ENCODE measurements around the gene PARP8.

Gene PARP8

DNA sequence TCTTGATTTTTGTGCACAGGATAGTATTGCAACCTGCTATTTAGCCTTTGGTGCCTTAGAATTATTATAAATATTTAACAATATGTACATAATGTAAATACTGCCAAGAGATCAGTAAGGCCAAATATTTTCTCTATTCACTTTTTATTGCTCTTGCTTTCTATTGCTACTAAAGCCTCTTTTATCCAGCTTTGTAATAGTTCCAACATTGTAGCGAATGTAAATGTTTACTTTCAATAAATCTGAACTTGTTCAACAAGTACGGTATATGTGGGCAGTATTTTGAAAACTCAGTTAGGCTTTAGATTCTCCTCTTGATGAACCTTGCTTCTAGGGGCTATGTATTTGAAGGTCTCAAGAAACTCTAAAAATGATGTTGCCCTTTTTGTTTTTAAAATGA is 179.8 kb downstream of the PARP8 start:
- no peak for DNase-seq (ENCODE audit: low read depth in 2 of 2)

DNA sequence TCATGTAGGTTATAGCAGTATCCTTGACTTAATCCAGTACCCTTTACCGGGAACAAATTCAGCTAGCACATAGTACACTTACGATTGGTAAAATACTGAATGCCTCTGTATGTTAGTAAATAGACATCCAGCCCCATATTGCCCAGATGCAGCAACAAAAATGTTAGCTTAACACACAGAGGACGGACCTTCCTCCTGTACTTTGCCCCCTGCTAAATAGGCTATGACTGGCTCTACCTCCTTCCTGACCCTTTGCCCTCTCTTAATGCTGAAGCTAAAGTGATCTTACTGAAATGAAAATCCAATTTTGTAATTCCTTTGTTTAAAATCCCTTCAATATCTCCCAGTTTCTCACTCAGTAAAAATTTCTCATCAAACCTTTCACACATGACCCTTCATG is 183.1 kb downstream of the PARP8 start:
- no peak for DNase-seq (ENCODE audit: low read depth in 2 of 2)

DNA sequence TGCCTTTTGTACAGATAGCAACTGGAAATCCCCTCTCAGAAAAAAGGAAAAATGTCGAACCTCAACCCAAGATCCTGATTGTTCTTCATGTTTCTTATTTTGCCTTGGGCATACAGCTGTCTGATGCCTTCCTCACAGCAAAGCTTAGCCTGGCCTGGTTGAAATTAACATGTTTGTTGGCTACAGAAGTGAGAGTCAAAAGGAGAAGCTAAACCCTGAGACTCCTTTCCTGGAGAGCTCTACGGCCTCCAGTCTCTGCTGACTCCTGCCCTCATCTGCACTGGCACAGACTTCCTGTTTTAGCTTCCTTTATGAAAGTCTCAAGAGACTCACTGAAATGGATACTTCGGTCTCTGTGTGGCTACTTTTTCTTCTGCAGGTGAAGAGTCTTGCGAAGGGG is 186.7 kb downstream of the PARP8 start:
- DNase-seq (ENCODE audit: low read depth in 2 of 2): no peak

DNA sequence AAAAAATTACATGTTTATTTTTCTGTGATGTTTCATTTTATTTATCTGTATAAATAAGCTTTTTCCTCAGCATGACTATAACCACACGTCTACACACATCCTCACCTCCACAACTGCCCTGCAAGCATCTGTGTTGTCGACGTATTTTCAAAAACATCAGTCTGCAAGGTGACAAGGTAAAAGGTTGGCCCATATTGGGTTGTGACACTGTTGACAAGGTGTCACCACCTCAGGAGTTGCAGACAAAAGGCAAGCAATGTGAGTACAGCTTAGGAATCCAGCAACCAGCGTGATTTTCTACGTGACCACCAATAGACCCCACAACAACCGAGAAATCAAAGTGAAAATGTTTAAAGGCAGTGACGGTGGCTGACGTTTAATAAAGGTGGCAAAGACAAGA is 187.6 kb downstream of the PARP8 start:
- no peak for DNase-seq (ENCODE audit: low read depth in 2 of 2)

DNA sequence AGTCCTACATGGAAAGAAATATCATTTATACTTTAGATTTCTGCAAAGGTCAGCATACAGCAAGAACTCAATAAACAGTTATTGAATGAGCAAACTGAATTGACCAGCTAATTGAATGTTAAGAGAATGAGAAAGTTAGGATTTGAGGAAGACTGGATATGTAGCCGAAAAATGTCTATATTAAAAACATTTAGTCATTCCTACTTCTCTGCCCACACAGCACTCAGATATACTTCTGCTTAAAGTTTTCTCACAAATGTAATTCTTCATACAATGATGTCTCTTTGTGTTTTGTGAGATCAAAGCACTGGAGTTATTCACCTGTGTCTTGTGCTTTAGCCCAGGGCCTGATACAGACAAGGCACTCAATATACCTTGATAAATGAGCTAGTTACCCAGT is 188.6 kb downstream of the PARP8 start:
- no peak for DNase-seq (ENCODE audit: low read depth in 2 of 2)

DNA sequence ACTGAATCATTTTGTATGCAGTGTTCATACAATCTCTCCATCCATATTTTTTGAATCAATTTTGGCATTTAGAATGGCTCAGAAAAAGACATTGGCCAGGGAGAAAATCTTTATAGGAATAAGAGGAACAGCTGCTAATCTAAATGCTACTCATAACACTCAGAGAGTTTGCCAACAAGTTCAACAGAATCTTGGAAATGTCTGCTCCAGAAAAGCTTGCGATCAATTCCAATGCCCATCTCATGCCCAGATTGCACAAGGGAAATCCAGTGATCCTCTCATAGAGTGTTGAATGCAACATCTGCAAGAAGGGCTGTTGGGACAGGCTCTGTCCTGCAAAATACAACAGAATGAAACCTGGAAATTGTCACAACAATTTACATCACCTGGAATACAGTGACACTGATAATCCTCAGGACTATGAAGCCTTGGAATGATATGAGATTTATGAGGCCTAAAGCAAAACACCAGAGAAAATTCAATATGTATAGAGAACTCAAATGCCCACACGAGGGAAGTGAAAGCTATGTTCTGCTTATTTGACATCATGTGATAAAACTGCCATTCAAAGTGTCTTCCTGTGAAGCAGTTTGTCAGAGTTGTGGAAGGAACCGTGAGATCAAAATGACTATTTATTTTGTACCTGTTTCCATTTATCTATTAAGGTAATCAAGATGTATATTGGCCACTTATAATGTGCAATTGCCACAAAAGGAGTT is 190.1 kb downstream of the PARP8 start:
- DNase-seq (ENCODE audit: low read depth in 2 of 2): no peak

DNA sequence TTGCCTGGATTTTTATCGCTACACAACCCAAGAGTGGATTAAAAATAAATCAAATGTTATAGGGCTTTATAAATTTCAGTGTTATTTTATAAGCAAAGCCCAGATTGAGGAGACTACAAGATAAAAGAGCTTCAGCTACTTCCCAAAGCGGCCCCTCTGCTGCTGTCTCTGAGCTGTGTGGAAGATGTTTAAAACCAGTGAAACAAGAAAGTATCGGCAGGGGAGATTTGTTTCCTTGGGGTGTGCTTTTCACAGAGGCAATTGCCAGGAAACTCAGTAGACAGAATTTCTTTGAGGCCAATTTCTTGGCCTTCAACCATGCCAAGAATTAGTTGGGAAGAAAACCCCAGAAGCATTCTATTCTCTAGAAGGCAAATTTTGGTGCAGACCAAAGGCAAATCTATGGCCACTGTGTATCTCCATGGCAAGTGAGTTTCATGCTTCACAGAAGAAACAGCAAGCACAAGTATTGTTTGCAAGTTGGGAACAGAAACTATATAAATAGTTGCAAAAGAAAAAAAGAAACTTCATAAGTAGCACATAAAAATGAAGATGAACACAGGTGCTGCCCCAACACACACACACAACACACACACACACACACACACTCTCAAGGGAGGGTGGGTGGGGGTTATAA is 197.2 kb downstream of the PARP8 start:
- DNase-seq (ENCODE audit: low read depth in 2 of 2): no peak

DNA sequence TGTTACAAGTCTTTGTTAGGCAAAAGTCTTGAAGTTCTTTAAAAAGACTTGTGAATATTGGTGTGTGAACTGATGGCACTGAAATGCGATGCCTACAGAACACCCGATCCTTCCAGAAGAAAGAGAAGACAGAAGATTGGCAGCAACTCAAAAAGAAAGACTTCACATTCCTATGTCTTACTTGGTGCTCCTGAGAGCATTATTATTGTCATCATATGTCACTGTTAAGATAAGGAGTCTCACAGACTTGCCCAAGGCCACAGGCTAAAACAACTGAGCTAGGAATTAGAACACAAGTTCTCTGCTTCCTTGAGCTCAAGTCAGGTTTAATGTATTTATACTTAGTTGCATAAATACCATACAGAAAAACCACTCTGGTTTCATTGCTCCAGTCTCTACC is 198.0 kb downstream of the PARP8 start:
- DNase-seq (ENCODE audit: low read depth in 2 of 2): no peak

DNA sequence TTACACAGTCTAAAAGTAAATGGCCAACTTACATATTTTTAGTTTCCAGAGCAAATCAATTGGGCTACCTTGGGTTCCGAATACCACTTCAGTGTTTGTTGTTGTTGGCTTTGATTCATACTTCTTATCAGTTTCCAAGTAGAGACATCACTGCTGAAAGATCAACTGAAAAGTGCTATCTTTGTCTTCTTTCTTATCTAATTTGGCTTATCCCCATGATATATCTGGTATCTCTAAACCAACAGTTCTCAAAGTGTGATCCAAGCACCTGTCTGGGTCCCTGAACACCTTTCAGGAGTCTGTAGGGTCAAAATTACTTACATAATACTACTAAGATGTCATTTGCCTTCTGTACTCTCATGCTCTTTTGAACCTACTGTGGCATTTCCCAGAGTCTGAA is 200.0 kb downstream of the PARP8 start:
- DNase-seq (ENCODE audit: low read depth in 2 of 2): no peak

DNA sequence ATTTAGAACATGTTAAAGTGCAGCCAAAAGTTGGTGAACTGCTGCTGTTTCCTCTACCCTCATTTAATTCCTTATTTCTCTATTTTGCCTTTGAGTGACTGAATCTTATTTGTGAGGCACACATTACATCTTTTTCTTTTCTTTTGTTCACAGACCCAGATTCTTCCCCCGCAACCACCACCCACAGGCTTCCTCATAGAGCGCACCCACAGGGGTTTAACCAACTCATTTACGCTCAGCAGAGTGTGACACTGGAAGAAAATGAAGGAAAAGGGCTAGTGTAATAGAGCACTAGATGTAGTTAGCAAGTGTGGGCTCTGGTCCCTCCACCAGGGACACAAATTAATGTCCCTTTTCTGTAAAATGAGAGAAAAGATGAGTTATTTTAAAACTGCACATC is 200.7 kb downstream of the PARP8 start:
- no peak for DNase-seq (ENCODE audit: low read depth in 2 of 2)

DNA sequence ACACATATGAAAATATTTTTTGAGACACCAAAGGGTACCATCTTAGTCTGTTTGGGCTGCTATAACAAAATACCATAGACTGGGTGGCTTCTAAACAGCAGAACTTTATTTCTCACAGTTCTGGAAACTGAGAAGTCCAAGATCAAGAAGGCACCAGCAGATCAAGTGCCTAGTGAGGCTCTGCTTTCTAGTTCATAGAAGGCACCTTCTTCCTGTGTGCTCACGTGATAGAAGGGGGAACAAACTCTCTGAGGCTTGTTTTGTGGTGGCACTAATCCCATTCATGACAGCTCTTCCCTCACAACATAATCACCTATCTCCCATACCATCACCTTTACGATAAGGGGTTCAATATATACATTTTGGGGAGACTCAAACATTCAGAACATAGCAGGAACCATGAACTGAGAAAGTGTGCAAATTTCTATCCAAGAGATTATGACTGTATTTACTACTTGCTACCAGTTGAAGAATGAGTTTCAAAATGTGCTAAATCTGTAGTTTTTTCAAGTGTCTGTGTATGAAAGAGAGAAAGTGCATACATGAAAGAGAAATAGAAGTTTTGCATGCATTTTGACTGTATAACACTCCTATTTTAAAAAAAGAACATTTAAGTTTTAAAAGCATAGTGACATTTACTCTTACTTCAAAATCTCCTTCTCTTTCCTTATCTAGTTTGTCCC is 207.3 kb downstream of the PARP8 start:
- DNase-seq (ENCODE audit: low read depth in 2 of 2): no peak

DNA sequence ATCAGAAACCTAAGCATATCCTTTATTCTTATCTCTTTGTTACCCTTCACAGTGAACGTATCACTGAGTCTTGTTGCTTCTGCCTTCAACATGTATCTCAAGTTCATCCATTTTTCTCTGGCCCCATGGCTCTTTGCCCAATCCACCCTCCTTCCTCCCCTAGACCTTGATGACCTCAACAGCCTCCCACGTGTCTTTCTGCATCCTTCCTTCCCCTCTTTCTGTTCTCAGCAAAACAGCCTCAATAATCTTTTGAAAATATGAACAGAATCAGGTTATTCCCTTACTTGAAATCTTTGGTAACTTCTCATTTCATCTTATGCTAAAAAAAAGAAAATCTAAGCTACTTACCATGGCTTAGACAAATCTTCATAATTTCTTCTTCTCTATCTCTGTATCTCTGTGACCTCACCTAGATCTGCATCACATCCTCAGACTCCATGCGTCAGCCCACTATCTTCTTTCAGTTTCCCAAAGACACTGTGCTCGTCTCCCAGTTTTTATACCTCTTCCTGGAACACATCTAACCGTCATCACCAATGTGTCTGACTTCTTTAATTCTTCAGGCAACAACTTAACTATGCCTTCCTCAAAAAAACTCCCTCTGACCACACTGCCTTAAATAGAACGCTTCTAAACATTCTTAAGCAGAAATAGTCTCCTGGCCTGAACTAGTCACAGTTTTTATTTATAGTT is 208.0 kb downstream of the PARP8 start:
- DNase-seq (ENCODE audit: low read depth in 2 of 2): no peak

DNA sequence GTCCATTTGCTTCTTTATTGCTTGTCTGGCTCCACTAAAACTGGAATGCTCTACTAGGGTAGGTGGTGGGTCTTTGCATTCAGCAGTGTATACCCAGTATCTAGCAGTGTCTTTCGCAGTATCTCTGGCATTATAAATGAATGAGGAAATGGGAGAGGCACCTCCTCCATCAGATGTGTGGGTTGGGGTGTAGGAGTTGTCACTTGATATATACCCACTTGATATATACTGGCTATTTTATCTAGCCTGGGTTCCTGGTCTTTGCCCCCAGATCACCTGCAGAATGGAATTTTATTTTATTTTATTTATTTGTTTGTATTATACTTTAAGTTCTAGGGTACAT is 208.5 kb downstream of the PARP8 start:
- no peak for DNase-seq (ENCODE audit: low read depth in 2 of 2)

DNA sequence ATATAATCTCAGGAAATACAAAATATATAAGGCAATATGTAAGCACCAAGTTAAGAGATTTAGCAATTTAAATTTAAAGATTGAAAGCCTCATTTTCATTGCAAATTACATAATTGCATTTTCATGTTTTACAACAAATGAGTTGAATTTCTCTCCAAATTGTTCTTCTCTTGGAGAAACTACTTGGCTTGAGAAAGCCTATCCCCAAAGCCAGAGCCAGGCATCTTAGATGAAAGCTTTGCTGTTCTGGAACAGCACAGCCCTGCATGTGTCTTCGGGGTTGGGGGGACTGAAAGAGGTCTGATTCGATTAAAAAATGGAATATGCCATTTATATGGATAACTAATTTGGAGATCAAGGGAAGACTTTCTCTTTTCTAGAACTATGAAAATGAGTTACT is 212.0 kb downstream of the PARP8 start:
- DNase-seq (ENCODE audit: low read depth in 2 of 2): no peak

DNA sequence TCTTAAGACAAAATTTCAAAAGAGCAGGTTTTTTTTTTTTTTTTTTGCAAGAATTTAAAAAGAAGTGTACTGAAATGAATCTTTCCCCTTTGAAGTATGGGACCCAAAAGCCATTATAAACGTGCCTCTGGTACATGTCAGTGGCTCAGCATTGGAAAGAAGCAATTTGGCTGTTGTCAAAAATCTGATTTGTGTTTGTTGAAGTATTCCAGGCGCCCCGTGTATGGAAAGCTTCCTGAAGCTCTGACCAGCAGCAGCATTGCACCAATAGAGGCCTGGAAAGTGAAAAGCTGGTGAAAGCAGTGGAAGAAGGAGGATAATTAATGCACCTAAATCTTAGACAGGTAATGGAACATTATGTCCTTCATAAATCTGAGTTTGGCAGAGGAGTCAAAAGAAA is 215.0 kb downstream of the PARP8 start:
- no peak for DNase-seq (ENCODE audit: low read depth in 2 of 2)

DNA sequence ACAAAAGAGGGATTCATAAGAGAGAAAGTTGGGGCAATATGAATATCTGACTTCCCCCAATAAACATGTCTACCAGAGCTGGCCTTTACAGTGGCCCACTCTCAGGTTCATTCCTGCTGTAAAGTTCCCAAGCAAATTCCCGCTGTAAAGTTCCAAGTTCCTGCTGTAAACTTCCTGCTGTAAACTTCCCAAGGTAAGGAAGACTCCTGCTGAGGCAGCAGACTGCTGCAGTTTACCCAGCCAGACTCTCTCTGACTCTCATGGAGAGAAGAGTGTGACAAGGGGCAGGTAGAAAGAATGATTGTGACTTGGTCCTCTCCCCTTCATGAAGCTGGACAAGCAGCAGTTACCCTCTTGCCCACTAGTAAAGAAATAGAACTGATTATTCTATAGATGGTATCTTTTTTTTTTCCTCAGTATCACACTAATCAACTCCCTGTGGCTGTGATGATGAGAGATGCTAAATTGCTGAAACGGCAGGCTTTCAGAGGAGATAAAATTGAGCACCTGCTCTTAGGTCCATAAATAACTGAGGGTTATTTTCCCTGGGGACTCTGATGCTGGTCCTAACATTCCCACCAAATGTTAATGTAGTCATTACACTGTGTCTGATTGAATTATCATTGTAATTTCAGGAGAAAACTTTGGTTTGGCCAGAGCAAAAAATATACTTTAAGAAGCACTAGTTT is 220.4 kb downstream of the PARP8 start:
- no peak for DNase-seq (ENCODE audit: low read depth in 2 of 2)

DNA sequence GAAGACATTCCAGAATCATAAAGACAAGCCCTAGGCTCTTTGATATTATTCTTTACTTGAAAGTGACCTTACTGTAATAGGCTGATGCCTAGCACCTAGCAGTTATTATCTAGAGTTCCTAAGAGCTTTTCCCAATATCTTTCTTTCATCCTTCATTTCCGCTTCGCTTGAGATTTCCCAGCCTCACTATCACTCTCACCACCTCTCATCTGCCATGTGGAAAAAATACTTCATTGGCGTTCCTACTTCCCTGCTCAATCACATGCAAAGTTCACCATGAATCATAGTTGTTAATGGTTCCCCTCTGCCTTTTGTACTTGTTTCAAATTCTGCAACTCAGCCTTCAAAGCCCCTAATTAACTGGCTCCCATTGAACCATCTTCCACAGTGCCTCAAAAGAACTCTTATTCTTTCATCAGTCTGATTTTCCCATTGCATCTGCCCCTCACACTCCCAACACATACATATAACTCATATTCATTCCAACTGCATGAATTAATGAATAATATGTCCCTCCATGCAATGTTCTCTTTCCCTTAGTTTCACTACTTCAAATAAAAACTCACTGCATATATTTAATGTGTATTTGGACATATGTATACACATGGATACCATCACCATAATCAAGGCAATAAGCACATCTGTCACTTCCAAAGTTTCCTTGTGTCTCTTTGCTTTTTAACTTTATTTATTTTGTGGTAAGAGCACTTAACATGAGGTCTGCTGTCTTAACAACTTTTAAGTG is 221.6 kb downstream of the PARP8 start:
- DNase-seq (ENCODE audit: low read depth in 2 of 2): no peak

DNA sequence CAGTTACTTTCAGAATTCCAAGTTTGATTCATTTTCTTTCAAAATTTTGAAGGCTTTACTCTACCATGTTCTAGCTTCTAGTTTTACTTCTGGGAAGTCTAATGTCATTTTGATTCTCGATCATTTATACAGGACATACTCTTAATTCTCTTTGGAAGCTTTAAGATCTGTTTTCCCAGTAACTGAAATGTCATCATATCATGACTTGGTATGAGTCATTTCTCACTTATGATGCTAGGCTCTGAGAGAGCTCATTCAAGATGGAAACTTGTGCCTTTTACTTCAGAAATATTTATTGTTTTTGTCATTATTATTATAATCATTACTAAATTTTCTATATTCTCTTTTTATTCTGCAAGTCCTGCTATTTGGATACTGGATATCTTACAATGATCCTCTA is 222.3 kb downstream of the PARP8 start:
- DNase-seq (ENCODE audit: low read depth in 2 of 2): no peak

DNA sequence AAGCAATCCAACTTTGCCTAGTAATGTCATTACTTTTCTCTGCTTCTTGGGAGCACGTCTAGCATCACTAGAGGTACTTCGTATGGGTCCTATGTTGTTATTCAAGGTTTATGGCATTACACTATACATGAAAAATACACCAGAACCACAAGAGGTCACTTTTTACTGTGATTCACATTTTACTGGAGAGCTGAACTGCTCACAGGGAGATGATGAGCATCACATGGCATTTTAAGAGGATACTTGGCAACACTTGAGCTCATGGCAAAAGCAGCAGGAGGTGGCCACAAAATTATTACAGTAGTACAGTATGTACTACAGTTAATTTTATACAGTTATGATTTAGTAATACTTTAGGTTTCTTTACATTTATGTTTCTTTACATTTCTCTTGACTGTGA is 223.4 kb downstream of the PARP8 start:
- DNase-seq (ENCODE audit: low read depth in 2 of 2): no peak

Data from stimulated activated CD8-positive, alpha-beta memory T cell treated with anti-CD3 and anti-CD28 coated beads, Interleukin-7, amount 100 ng/mL, for 4 hours (primary cell).